ENCODE data around the gene ZYX. TPM values are rescaled to one million over a fixed set of nuclear protein-coding genes. Genes with fewer than 3 reads are reported as not detected.
A peak's percentile ranks its signal among the peaks of the same experiment; 100 is the strongest.
"Not testable (repeated sequence)": the region's sequence is repeated elsewhere in the genome, so short reads cannot be mapped to it uniquely, and the experiment has no call there.

ZYX gene
- total RNA-seq, 1 experiment from 2014 or later: 148 TPM

GRCh38 chr7:143384661-143385631 is 3.8 kb downstream of the ZYX start:
- no peak for DNase-seq (ENCODE audit: low spot score)

GRCh38 chr7:143385891-143386781 is 5.0 kb downstream of the ZYX start:
- DNase-seq (ENCODE audit: low spot score): no peak

- DNase-seq (ENCODE audit: low spot score): no peak
Observed at GRCh38 chr7:143387156-143387975, 6.2 kb downstream of the ZYX start.

GRCh38 chr7:143388051-143388450 is 6.9 kb downstream of the ZYX start:
- DNase-seq (ENCODE audit: low spot score): no peak

- no peak for DNase-seq (ENCODE audit: low spot score)
Observed at GRCh38 chr7:143388491-143389101, 7.5 kb downstream of the ZYX start.

GRCh38 chr7:143389316-143390103 is 8.4 kb downstream of the ZYX start:
- DNase-seq (ENCODE audit: low spot score): peak; percentile 32

- no peak for DNase-seq (ENCODE audit: low spot score)
Observed at GRCh38 chr7:143390104-143390772, 9.1 kb downstream of the ZYX start.

- no peak for DNase-seq (ENCODE audit: low spot score)
Observed at GRCh38 chr7:143390773-143391317, 9.7 kb downstream of the ZYX start.

- no peak for DNase-seq (ENCODE audit: low spot score)
Observed at GRCh38 chr7:143391462-143392404, 10.6 kb downstream of the ZYX start.

- not testable (repeated sequence) for DNase-seq (ENCODE audit: low spot score)
Observed at GRCh38 chr7:143392427-143392826, 11.3 kb downstream of the ZYX start.

- DNase-seq (ENCODE audit: low spot score): no peak
Observed at GRCh38 chr7:143392875-143393266, 11.7 kb downstream of the ZYX start.

GRCh38 chr7:143393267-143394041 is 12.3 kb downstream of the ZYX start:
- DNase-seq (ENCODE audit: low spot score): no peak

- DNase-seq (ENCODE audit: low spot score): no peak
Observed at GRCh38 chr7:143394068-143394467, 12.9 kb downstream of the ZYX start.

- no peak for DNase-seq (ENCODE audit: low spot score)
Observed at GRCh38 chr7:143394777-143395176, 13.6 kb downstream of the ZYX start.

GRCh38 chr7:143395187-143396149 is 14.3 kb downstream of the ZYX start:
- DNase-seq (ENCODE audit: low spot score): no peak

- DNase-seq (ENCODE audit: low spot score): no peak
Observed at GRCh38 chr7:143396182-143396581, 15.0 kb downstream of the ZYX start.

Measured in HT-29 (cell line).